WERI-Rb-1 (cell line): ENCODE results near the gene RBP2.

Experiments used
- DNase-seq: peaks from one replicate; pipeline ENCODE4 v3.0.0-alpha.2; 2020
- H3K27ac ChIP-seq: fragments of 250-450 bp; sonication (Bioruptor Pico); 2 replicates; pipeline ENCODE4 v1.5.1; 2020; ENCODE audit warnings: mild to moderate bottlenecking, moderate library complexity
- H3K27me3 ChIP-seq: fragments of 250-450 bp; sonication (Bioruptor Pico); 2 replicates; pipeline ENCODE4 v1.5.1; 2021; ENCODE audit warnings: mild to moderate bottlenecking, low read depth, moderate library complexity; ENCODE audit not compliant: insufficient read depth, severe bottlenecking
- H3K36me3 ChIP-seq: fragments of 250-450 bp; sonication (Bioruptor Pico); 2 replicates; pipeline ENCODE4 v1.5.1; 2020; ENCODE audit warnings: mild to moderate bottlenecking, moderate library complexity
- H3K4me3 ChIP-seq: 2 replicates; pipeline ENCODE4 v1.5.1; 2011; ENCODE audit warnings: low read depth, mild to moderate bottlenecking, control low read depth, low read length
- H3K9me3 ChIP-seq: fragments of 250-450 bp; sonication (Bioruptor Pico); 2 replicates; pipeline ENCODE4 v1.5.1; 2021; ENCODE audit warnings: mild to moderate bottlenecking, moderate library complexity; ENCODE audit not compliant: severe bottlenecking
- CTCF ChIP-seq: IDR thresholded peaks from 2 replicates; pipeline ENCODE4 v1.5.1; 2011; ENCODE audit warnings: low read depth, mild to moderate bottlenecking, control low read depth, inconsistent platforms, low read length

RBP2 gene

GRCh38 chr3:139457066-139457465 lies 19.2 kb downstream of the RBP2 start:
- no peaks in the 10 kb centered on the region for H3K9me3 ChIP-seq
- H3K4me3 ChIP-seq = no peak overlapping the region
- no peak for TF ChIP-seq CTCF

DNA sequence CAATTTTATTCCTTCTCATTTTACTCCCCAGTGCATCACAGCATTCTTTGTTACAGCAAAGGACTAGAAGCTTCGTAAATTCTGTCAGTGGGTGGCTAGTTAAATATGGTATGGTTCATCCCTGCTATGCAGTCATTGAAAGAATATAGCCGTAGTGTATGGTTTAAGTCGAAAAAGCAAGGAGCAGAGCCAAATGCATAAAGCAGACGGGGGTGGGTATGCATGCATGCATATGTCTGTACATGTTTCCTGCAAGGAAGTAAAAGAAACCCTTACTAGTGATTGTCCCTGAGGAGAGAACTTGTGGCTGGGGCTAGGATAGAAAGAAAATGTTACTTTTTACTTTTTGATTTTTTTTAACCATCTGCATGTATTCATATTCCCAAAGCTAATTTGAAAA lies 19.9 kb downstream of the RBP2 start:
- no peaks in the 10 kb centered on the region for H3K36me3 ChIP-seq
- no peaks in the 10 kb centered on the region for H3K9me3 ChIP-seq
- no peak overlapping the region for H3K27ac ChIP-seq
- DNase-seq = no peak
- TF ChIP-seq CTCF = no peak
- H3K27me3 ChIP-seq = no peaks in the 10 kb centered on the region
- H3K4me3 ChIP-seq = no peak overlapping the region

More at GRCh38 chr3:139457066-139457465, 19.2 kb downstream of the RBP2 start:
- H3K27me3 ChIP-seq = no peaks in the 10 kb centered on the region
- no peaks in the 10 kb centered on the region for H3K36me3 ChIP-seq
- no peak overlapping the region for H3K27ac ChIP-seq
- no peak for DNase-seq

GRCh38 chr3:139455855-139456254 lies 20.5 kb downstream of the RBP2 start:
- Histone ChIP-seq H3K9me3 (no peaks in the 10 kb centered on the region), H3K27ac (no peak overlapping the region), H3K27me3 (no peaks in the 10 kb centered on the region), H3K36me3 (no peaks in the 10 kb centered on the region), H3K4me3 (no peak overlapping the region)
- no peak for TF ChIP-seq CTCF
- no peak for DNase-seq

DNA sequence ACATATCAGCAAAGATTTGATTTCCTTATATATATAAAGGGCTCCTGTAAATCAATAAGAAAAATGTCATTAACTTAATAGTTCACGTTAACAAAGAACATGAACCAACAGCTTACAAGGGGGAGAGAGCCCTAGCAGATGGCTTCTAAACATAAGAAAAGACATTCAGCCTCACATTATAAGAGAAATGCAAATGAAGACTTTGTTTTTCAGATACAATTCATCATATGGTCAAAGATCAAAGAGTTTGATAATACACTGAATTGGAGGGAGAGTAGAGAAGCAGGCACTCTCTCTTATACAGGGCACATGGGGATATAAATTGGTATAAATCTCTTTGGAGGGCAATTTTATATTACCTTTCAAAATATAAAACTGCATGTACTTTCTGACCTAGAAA lies 21.1 kb downstream of the RBP2 start:
- no peaks in the 10 kb centered on the region for H3K9me3 ChIP-seq
- no peak overlapping the region for H3K4me3 ChIP-seq
- no peak for DNase-seq
- no peak for TF ChIP-seq CTCF
- H3K27me3 ChIP-seq = no peaks in the 10 kb centered on the region
- H3K36me3 ChIP-seq = no peaks in the 10 kb centered on the region
- H3K27ac ChIP-seq = no peak overlapping the region

- no peaks in the 10 kb centered on the region for H3K9me3 ChIP-seq
- no peak overlapping the region for H3K4me3 ChIP-seq
- no peak for DNase-seq
- no peaks in the 10 kb centered on the region for H3K36me3 ChIP-seq
- no peaks in the 10 kb centered on the region for H3K27me3 ChIP-seq
- H3K27ac ChIP-seq = no peak overlapping the region
- no peak for TF ChIP-seq CTCF
Measured at GRCh38 chr3:139454346-139454745, 22.0 kb downstream of the RBP2 start.

GRCh38 chr3:139450159-139450558 lies 26.2 kb downstream of the RBP2 start:
- Histone ChIP-seq H3K4me3 (no peak overlapping the region), H3K36me3 (no peaks in the 10 kb centered on the region), H3K27ac (no peak overlapping the region), H3K9me3 (no peaks in the 10 kb centered on the region), H3K27me3 (no peaks in the 10 kb centered on the region)
- TF ChIP-seq CTCF = no peak
- DNase-seq = no peak
